Ovary (tissue), 3 donors: ENCODE data around the gene PDC.

ENCODE experiments used
- POLR2A ChIP-seq: fragments of 450-650 bp; IDR thresholded peaks from one replicate; pipeline ENCODE4 v1.6.1; 2017; ENCODE audit warnings: antibody characterized with exemption, mild to moderate bottlenecking, moderate library complexity
- TF ChIP-seq, protein P1 (sequence below), 3 donors: fragments of 450-650 bp in 2 of 3; fragments of 200-600 bp in 1 of 3; IDR thresholded peaks; one replicate each; pipeline versions ENCODE4 v1.5.1 to v1.8.0; 2016 to 2022; ENCODE audit warnings: antibody characterized with exemption in 3 of 3, mild to moderate bottlenecking in 1 of 3
- donor health status: DM: no; HTN: no; CAD: no.

DNA sequence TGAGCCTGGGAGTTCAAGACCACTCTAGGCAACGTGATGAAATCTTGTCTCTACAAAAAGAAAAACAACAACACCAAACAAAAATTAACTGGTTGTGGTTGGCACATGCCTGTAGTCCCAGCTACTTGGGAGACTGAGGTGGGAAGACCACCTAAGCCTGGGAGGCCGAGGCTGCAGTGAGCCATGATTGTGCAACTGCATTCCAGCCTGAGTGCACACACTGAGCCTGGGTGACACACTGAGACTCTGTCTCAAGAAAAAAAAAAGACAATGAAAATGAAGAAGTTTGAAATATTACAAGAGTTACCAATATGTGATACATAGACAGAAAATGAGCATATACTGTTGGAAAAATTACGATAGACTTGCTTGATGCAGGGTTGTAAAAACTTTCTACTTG, 31.9 kb downstream of the PDC start:
- TF ChIP-seq, protein P1, sequence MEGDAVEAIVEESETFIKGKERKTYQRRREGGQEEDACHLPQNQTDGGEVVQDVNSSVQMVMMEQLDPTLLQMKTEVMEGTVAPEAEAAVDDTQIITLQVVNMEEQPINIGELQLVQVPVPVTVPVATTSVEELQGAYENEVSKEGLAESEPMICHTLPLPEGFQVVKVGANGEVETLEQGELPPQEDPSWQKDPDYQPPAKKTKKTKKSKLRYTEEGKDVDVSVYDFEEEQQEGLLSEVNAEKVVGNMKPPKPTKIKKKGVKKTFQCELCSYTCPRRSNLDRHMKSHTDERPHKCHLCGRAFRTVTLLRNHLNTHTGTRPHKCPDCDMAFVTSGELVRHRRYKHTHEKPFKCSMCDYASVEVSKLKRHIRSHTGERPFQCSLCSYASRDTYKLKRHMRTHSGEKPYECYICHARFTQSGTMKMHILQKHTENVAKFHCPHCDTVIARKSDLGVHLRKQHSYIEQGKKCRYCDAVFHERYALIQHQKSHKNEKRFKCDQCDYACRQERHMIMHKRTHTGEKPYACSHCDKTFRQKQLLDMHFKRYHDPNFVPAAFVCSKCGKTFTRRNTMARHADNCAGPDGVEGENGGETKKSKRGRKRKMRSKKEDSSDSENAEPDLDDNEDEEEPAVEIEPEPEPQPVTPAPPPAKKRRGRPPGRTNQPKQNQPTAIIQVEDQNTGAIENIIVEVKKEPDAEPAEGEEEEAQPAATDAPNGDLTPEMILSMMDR (IDR thresholded peaks at IDR 0.05) = no peak
- no peak for TF ChIP-seq POLR2A
